SK-N-SH (cell line): ENCODE measurements around the gene MET.

Source experiments
- CHD2 ChIP-seq: fragments of 150-350 bp; IDR thresholded peaks from 2 replicates; pipeline ENCODE4 v1.6.1; 2018; ENCODE audit warnings: low read length; ENCODE audit not compliant: partially characterized antibody
- EP300 ChIP-seq, 2 experiments: IDR thresholded peaks; 2 replicates each; pipeline versions ENCODE4 v1.4.0 to v1.6.1; 2012; ENCODE audit warnings: borderline replicate concordance in 1 of 2, low read depth in 1 of 2, low read length in 1 of 2
- GATA2 ChIP-seq: sonication (generic); formaldehyde crosslinking; IDR thresholded peaks from 2 replicates; pipeline ENCODE4 v1.5.0; 2020; ENCODE audit warnings: mild to moderate bottlenecking, missing genetic modification reagents
- NFIC ChIP-seq: IDR thresholded peaks from 2 replicates; pipeline ENCODE4 v1.4.0; 2012; ENCODE audit warnings: borderline replicate concordance
- POLR2AphosphoS5 ChIP-seq: IDR thresholded peaks from 2 replicates; pipeline ENCODE4 v1.6.1; 2012; ENCODE audit warnings: low read depth, low read length
- RCOR1 ChIP-seq: fragments of 150-350 bp; IDR thresholded peaks from 2 replicates; pipeline ENCODE4 v1.6.1; 2017; ENCODE audit warnings: antibody characterized with exemption, low read length
- RXRA ChIP-seq: IDR thresholded peaks from 2 replicates; pipeline ENCODE4 v1.4.0; 2012; ENCODE audit warnings: low read depth, mild to moderate bottlenecking, borderline replicate concordance
- TF ChIP-seq, protein P1 (sequence below): fragments of 200-600 bp; sonication (generic); IDR thresholded peaks from 2 replicates; pipeline ENCODE4 v1.6.1; 2017; ENCODE audit warnings: antibody characterized with exemption, mild to moderate bottlenecking, moderate library complexity
- TF ChIP-seq, protein P2 (sequence below): IDR thresholded peaks from 2 replicates; pipeline ENCODE4 v1.4.0; 2012; ENCODE audit warnings: low read depth, borderline replicate concordance
- TF ChIP-seq, protein P3 (sequence below): IDR thresholded peaks from 2 replicates; pipeline ENCODE4 v1.6.1; 2012; ENCODE audit warnings: mild to moderate bottlenecking, low read depth, low read length, moderate library complexity
- TF ChIP-seq, protein P4 (sequence below): fragments of 150-350 bp; IDR thresholded peaks from 2 replicates; pipeline ENCODE4 v1.6.1; 2017; ENCODE audit warnings: antibody characterized with exemption, low read length, low read depth, borderline replicate concordance
- TF ChIP-seq, protein P5 (sequence below): IDR thresholded peaks from 2 replicates; pipeline ENCODE4; 2012

- TF ChIP-seq, protein P1, sequence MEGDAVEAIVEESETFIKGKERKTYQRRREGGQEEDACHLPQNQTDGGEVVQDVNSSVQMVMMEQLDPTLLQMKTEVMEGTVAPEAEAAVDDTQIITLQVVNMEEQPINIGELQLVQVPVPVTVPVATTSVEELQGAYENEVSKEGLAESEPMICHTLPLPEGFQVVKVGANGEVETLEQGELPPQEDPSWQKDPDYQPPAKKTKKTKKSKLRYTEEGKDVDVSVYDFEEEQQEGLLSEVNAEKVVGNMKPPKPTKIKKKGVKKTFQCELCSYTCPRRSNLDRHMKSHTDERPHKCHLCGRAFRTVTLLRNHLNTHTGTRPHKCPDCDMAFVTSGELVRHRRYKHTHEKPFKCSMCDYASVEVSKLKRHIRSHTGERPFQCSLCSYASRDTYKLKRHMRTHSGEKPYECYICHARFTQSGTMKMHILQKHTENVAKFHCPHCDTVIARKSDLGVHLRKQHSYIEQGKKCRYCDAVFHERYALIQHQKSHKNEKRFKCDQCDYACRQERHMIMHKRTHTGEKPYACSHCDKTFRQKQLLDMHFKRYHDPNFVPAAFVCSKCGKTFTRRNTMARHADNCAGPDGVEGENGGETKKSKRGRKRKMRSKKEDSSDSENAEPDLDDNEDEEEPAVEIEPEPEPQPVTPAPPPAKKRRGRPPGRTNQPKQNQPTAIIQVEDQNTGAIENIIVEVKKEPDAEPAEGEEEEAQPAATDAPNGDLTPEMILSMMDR: no peak
- TF ChIP-seq EP300 (IDR thresholded peaks at IDR 0.05; ENCODE audit: borderline replicate concordance in 1 of 2, low read depth in 1 of 2, low read length in 1 of 2) (no peak), CHD2 (no peak), GATA2 (no peak), POLR2AphosphoS5 (no peak), RCOR1 (no peak), RXRA (no peak), NFIC (no peak)
- TF ChIP-seq, protein P2, sequence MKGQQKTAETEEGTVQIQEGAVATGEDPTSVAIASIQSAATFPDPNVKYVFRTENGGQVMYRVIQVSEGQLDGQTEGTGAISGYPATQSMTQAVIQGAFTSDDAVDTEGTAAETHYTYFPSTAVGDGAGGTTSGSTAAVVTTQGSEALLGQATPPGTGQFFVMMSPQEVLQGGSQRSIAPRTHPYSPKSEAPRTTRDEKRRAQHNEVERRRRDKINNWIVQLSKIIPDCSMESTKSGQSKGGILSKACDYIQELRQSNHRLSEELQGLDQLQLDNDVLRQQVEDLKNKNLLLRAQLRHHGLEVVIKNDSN: no peak
- TF ChIP-seq, protein P3, sequence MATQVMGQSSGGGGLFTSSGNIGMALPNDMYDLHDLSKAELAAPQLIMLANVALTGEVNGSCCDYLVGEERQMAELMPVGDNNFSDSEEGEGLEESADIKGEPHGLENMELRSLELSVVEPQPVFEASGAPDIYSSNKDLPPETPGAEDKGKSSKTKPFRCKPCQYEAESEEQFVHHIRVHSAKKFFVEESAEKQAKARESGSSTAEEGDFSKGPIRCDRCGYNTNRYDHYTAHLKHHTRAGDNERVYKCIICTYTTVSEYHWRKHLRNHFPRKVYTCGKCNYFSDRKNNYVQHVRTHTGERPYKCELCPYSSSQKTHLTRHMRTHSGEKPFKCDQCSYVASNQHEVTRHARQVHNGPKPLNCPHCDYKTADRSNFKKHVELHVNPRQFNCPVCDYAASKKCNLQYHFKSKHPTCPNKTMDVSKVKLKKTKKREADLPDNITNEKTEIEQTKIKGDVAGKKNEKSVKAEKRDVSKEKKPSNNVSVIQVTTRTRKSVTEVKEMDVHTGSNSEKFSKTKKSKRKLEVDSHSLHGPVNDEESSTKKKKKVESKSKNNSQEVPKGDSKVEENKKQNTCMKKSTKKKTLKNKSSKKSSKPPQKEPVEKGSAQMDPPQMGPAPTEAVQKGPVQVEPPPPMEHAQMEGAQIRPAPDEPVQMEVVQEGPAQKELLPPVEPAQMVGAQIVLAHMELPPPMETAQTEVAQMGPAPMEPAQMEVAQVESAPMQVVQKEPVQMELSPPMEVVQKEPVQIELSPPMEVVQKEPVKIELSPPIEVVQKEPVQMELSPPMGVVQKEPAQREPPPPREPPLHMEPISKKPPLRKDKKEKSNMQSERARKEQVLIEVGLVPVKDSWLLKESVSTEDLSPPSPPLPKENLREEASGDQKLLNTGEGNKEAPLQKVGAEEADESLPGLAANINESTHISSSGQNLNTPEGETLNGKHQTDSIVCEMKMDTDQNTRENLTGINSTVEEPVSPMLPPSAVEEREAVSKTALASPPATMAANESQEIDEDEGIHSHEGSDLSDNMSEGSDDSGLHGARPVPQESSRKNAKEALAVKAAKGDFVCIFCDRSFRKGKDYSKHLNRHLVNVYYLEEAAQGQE: no peak
- TF ChIP-seq, protein P4, sequence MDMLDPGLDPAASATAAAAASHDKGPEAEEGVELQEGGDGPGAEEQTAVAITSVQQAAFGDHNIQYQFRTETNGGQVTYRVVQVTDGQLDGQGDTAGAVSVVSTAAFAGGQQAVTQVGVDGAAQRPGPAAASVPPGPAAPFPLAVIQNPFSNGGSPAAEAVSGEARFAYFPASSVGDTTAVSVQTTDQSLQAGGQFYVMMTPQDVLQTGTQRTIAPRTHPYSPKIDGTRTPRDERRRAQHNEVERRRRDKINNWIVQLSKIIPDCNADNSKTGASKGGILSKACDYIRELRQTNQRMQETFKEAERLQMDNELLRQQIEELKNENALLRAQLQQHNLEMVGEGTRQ: no peak
- TF ChIP-seq, protein P5, sequence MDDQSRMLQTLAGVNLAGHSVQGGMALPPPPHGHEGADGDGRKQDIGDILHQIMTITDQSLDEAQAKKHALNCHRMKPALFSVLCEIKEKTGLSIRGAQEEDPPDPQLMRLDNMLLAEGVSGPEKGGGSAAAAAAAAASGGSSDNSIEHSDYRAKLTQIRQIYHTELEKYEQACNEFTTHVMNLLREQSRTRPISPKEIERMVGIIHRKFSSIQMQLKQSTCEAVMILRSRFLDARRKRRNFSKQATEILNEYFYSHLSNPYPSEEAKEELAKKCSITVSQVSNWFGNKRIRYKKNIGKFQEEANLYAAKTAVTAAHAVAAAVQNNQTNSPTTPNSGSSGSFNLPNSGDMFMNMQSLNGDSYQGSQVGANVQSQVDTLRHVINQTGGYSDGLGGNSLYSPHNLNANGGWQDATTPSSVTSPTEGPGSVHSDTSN: no peak
Measured at GRCh38 chr7:116836048-116836447, 164.1 kb downstream of the MET start.
